Activated T-cell treated with anti-CD3 and anti-CD28 coated beads, Interleukin-2, amount 50 U/mL, for 24 hours (primary cell): ENCODE results near the gene SEMA4D.
A peak's percentile ranks its signal among the peaks of the same experiment; 100 is the strongest.

ENCODE experiments used
- DNase-seq: peaks from one replicate; pipeline ENCODE4 v3.0.0-alpha.2; 2020
- H3K27ac Mint-ChIP-seq: 2 replicates; pipeline ENCODE4 v1.8.0; 2020; ENCODE audit warnings: mild to moderate bottlenecking, mixed read lengths
- H3K27me3 Mint-ChIP-seq: 2 replicates; pipeline ENCODE4 v1.8.0; 2020; ENCODE audit warnings: mixed read lengths
- H3K36me3 Mint-ChIP-seq: 2 replicates; pipeline ENCODE4 v1.8.0; 2020; ENCODE audit warnings: low read depth, mixed read lengths
- H3K4me1 Mint-ChIP-seq: 2 replicates; pipeline ENCODE4 v1.8.0; 2020; ENCODE audit warnings: low read depth, mixed read lengths
- H3K4me3 Mint-ChIP-seq: 2 replicates; pipeline ENCODE4 v1.8.0; 2020; ENCODE audit warnings: mild to moderate bottlenecking, moderate library complexity, mixed read lengths
- H3K9me3 Mint-ChIP-seq: 2 replicates; pipeline ENCODE4 v1.8.0; 2020; ENCODE audit warnings: mixed read lengths

SEMA4D gene

DNA sequence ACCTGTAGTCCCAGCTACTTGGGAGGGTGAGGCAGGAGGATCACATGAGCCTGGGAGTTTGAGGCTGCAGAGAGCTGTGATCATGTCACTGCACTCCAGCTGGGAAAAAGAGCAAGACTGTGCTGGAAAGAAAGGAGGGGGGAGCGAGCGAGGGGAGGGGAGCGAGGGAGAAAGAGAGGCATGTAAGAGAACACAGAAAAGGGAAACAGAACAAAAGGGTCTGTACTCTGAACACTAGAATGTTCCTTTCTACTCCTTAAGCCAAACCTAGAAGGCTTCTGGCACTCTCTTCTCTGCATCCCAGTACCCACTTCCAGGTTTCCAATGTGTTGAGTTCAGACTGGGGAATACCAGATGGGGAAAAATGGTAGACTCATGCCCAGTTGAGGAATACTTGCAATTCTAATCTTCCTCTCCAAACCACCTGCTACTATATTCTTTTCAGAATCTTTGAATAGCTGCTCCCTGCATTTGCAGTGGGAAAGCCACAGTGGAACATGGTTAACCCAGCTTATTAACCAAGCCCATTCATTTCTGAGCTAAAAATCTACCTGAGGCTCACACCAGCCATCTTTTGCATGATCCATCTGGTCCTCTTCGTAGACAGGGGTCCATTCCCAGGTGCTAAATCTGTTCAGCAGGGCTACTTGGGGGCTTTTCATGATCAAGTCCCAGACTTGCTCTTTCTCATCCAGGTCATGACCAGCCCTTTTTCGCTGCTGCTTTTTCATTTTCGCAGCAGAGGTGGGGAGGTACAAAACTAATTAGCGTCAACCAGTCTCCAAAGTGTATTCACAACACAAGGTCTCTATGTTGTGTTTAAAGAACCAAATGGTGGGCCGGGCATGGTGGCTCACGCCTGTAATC is 34.9 kb downstream of the SEMA4D start:
- no peaks in the 10 kb centered on the region for H3K9me3 Mint-ChIP-seq
- H3K4me1 Mint-ChIP-seq: peaks cover 97% of the 10 kb centered on the region
- peak overlapping the region; percentile 99 for H3K27ac Mint-ChIP-seq
- H3K36me3 Mint-ChIP-seq: peaks cover 95% of the 10 kb centered on the region
- no peaks in the 10 kb centered on the region for H3K27me3 Mint-ChIP-seq
- H3K4me3 Mint-ChIP-seq: peak overlapping the region; percentile 77
- DNase-seq: no peak

DNA sequence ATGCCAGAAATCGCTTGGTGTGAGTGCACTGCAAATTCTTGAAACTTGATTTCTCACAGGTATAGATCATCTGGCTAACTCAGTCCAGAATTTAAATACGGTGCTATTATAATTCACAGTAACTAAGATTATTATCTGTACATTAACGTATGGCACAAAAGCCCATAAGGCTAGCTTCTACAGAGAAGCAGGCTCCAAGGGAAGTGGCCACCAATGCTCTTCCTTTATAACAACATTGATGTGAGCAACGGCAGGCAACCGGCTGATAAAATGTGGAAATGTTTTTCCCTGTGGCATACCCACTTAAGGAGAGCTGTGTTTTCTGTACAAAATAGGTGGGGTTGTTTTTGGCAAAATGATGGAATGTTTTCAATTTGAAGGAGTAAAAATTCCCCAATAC is 35.7 kb downstream of the SEMA4D start:
- H3K27me3 Mint-ChIP-seq: no peaks in the 10 kb centered on the region
- H3K27ac Mint-ChIP-seq: peak overlapping the region; percentile 99
- H3K9me3 Mint-ChIP-seq: no peaks in the 10 kb centered on the region
- no peak for DNase-seq
- H3K4me1 Mint-ChIP-seq: peaks cover 97% of the 10 kb centered on the region
- peaks cover 96% of the 10 kb centered on the region for H3K36me3 Mint-ChIP-seq
- peak overlapping the region; percentile 49 for H3K4me3 Mint-ChIP-seq

GRCh38 chr9:89461265-89461664 is 36.6 kb downstream of the SEMA4D start:
- no peak for DNase-seq
- Mint-ChIP-seq H3K9me3 (no peaks in the 10 kb centered on the region), H3K4me3 (peak overlapping the region; percentile 46), H3K27ac (peak overlapping the region; percentile 99), H3K27me3 (no peaks in the 10 kb centered on the region), H3K4me1 (peaks cover 97% of the 10 kb centered on the region), H3K36me3 (peaks cover 96% of the 10 kb centered on the region)

- Mint-ChIP-seq H3K36me3 (peaks cover 96% of the 10 kb centered on the region), H3K9me3 (no peaks in the 10 kb centered on the region), H3K27ac (peak overlapping the region; percentile 99), H3K4me1 (peaks cover 97% of the 10 kb centered on the region), H3K4me3 (peak overlapping the region; percentile 46), H3K27me3 (no peaks in the 10 kb centered on the region)
- DNase-seq: no peak
These were observed 37.4 kb downstream of the SEMA4D start for GRCh38 chr9:89460551-89460950.

DNA sequence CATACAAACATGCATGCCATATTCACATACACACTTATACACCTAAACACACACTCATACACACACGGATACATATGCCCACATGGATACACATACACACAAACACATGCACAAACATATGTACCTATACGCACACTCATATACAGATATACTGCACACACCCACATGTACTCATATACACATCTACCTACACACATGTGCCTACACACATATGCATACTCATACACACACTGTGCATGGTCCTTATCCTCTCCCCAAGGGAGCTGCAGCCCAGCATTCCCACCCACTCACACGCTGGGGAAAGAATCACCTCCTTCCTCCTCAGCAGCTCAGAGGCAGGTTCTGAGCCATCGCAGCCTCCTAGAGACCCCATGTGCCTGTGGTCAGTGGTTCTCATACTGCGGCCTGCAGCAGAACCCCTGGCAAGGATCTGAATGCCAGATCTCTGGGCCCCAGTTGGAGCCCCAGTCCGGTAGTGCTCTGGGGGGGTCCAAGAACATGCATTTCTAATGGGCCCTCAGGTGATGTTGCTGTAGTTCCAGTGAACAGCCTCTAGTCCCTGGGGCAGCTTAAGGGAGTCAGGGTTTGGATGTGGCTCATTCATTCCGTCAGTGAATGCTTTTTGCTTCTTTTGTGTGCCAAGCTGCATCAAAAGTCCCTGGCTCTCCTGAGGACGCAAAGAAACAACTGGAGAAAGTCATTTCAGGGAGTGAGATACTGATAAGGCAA is 39.0 kb downstream of the SEMA4D start:
- no peaks in the 10 kb centered on the region for H3K27me3 Mint-ChIP-seq
- no peak for DNase-seq
- H3K36me3 Mint-ChIP-seq: peaks cover 97% of the 10 kb centered on the region
- H3K4me3 Mint-ChIP-seq: no peak overlapping the region
- H3K27ac Mint-ChIP-seq: peak overlapping the region; percentile 99
- no peaks in the 10 kb centered on the region for H3K9me3 Mint-ChIP-seq
- H3K4me1 Mint-ChIP-seq: peaks cover 97% of the 10 kb centered on the region

DNA sequence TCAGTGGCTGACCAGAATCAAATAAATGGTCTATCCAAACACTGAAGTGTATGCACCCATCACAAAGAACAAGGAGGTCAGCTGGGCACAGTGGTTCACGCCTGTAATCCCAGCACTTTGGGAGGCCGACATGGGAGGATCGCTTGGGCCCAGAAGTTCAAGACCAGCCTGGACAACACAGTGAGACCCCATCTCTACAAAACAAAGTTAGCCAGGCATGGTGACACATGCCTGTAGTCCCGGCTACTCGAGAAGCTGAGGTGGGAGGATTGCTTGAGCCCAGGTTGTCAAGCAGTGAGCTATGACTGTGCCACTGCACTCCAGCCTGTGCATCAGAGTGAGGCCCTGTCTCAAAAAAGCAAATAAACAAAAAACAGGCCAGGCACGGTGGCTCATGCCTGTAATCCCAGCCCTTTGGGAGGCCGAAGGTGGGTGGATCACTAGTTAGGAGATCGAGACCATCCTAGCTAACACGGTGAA is 40.5 kb downstream of the SEMA4D start:
- Mint-ChIP-seq H3K4me3 (peak overlapping the region; percentile 66), H3K27ac (peak overlapping the region; percentile 99), H3K27me3 (no peaks in the 10 kb centered on the region), H3K36me3 (peaks cover 97% of the 10 kb centered on the region), H3K4me1 (peaks cover 95% of the 10 kb centered on the region), H3K9me3 (no peaks in the 10 kb centered on the region)
- DNase-seq: no peak

DNA sequence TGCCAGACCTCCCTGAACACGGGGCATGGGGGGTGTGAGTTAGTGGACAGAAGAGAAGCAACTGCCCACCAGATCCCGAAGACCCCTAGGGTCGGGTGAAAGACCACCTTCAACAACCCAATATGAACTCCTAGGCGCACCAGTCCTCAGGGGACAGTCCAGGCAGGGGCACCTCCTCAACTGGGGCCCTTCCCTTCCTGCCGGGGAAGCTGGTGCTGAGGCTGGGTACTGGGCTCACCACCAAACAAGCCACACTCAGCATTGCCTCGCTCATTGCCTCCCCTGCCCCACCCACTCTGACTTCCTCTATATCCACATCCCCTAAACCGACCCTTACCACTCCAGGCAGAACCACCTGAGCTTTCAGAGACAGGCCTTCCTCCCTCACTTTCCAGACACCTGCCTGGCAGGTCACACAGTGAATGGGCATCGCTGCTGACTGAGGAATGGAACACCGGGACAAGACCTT is 42.5 kb downstream of the SEMA4D start:
- no peak for DNase-seq
- Mint-ChIP-seq H3K27ac (peak overlapping the region; percentile 99), H3K4me1 (peaks cover 96% of the 10 kb centered on the region), H3K27me3 (no peaks in the 10 kb centered on the region), H3K4me3 (peak overlapping the region; percentile 66), H3K9me3 (no peaks in the 10 kb centered on the region), H3K36me3 (peaks cover 99% of the 10 kb centered on the region)

DNA sequence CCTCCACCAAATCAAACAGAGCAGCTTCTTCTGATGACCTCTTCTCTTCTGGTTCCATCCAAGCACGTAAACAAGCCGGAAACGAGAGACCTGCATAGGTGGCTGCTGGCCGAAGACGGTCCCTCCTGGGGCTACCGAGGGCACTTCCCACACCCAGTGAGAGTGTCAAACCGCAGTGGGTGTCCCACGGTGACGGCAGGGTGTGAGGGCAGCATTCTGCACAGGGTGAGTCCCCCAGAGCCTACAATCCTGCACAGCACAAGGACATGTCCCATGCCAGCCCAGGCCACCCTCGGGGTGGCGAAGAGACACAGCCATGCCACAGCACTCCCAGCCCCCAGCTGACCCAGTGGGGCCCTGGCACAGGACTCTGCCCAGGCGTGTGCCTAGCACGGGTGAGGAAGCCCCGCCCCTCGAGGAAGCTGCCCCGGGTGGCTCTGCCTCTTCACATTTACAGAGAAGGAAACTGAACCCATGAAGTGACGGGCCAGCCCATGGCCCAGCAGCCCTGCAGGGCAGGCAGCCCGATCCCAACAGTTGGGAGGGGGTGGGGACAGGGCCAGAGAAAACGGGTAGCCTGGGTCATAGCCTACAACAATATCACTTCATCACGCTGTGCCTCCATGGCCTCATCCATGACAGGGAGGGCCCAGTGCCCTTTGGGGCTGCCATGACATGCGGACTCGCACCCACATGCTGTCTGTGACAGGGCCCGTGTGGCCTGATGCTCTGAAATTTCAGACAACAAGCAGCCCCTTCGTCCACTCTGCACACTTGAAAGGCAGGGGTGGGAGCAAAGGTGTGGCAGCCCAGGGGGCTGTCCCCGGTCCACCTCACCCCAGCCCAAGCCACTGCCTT is 43.2 kb downstream of the SEMA4D start:
- H3K27me3 Mint-ChIP-seq: no peaks in the 10 kb centered on the region
- peak overlapping the region; percentile 66 for H3K4me3 Mint-ChIP-seq
- no peak for DNase-seq
- peaks cover 99% of the 10 kb centered on the region for H3K36me3 Mint-ChIP-seq
- H3K4me1 Mint-ChIP-seq: peaks cover 96% of the 10 kb centered on the region
- H3K9me3 Mint-ChIP-seq: no peaks in the 10 kb centered on the region
- peak overlapping the region; percentile 99 for H3K27ac Mint-ChIP-seq

DNA sequence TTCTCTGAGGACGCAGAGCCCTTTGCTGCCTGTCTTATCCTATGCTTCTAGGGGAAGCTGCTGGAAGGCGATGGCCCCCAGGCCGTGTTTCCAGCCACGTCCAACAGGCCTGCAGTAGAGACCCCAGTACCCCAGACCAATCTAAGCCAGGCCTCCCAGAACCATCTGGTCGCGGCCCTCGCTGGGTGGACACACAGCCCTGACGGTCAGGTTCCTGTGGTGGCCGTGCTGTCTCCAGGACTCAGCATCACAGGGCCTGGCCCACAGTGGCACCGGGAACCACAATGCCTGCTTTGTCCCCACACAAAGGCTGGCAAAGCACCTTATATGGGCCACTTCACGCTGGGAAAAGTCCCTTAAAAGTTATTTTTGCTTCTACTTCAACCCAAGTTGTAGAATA is 44.5 kb downstream of the SEMA4D start:
- DNase-seq: no peak
- no peaks in the 10 kb centered on the region for H3K27me3 Mint-ChIP-seq
- no peak overlapping the region for H3K4me3 Mint-ChIP-seq
- no peaks in the 10 kb centered on the region for H3K9me3 Mint-ChIP-seq
- H3K27ac Mint-ChIP-seq: peak overlapping the region; percentile 99
- peaks cover 100% of the 10 kb centered on the region for H3K36me3 Mint-ChIP-seq
- peaks cover 96% of the 10 kb centered on the region for H3K4me1 Mint-ChIP-seq

DNA sequence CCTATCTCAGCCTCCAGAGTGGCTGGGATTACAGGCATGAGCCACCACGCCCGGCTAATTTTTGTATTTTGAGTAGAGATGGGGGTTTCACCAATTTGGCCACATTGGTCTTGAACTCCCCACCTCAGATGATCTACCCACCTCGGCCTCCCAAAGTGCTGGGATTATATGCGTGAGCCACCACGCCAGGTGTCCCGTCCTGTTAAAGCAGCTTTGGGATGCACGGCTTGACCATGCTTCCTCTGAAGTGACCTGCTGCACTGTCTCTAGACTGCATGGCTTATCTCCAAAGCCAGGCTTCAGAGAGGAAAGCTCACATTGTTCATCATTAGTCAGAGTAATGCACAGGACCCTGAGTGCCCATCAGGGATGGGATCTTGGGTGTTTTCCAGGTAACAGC is 45.4 kb downstream of the SEMA4D start:
- peaks cover 95% of the 10 kb centered on the region for H3K4me1 Mint-ChIP-seq
- H3K4me3 Mint-ChIP-seq: no peak overlapping the region
- H3K36me3 Mint-ChIP-seq: peaks cover 97% of the 10 kb centered on the region
- H3K27me3 Mint-ChIP-seq: no peaks in the 10 kb centered on the region
- H3K27ac Mint-ChIP-seq: peak overlapping the region; percentile 99
- no peak for DNase-seq
- H3K9me3 Mint-ChIP-seq: no peaks in the 10 kb centered on the region

- Mint-ChIP-seq H3K27ac (peak overlapping the region; percentile 99), H3K4me3 (no peak overlapping the region), H3K36me3 (peaks cover 97% of the 10 kb centered on the region), H3K4me1 (peaks cover 95% of the 10 kb centered on the region), H3K9me3 (no peaks in the 10 kb centered on the region), H3K27me3 (no peaks in the 10 kb centered on the region)
- DNase-seq: no peak
These were observed 47.7 kb downstream of the SEMA4D start for GRCh38 chr9:89450213-89450612.

DNA sequence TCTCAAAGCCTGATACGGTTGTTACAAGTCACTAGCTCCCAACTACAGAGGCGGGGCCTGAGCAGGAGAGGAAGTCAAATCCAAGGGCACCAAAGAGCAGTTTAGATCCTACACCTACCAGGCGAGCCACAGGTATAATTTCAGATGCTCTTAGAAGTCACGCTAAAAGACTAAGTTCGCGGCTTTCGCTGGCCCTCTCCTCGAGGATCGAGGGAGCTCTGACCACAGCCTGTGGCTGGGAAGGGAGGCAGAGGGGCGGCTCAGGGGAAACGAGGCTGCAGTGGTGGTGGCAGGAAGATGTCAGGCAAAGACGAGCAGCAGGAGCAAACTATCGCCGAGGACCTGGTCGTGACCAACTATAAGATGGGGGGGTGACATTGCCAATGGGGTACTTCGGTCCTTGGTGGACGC is 48.6 kb downstream of the SEMA4D start:
- DNase-seq: no peak
- Mint-ChIP-seq H3K4me3 (peak overlapping the region; percentile 70), H3K27ac (peak overlapping the region; percentile 99), H3K9me3 (no peaks in the 10 kb centered on the region), H3K36me3 (peaks cover 97% of the 10 kb centered on the region), H3K27me3 (no peaks in the 10 kb centered on the region), H3K4me1 (peaks cover 95% of the 10 kb centered on the region)

DNA sequence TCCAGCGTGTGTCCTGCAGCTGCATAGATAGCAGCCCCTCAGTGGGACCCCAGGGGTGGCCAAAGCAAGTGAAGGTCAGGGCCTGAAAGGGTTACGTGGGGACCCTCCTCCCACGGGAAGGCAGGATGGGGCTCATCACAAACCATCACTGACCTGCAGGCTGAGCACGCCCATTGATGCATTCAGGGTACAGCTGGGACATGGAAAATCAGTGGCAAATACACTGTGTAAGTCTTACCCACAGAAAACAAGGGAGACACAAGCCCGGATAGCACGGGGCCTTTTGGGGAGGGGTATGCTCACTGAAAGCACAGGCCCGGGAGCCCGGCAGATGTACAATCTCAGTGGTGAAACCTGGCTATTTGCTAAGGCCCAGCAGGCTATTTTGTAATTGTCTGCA is 49.1 kb downstream of the SEMA4D start:
- H3K9me3 Mint-ChIP-seq: no peaks in the 10 kb centered on the region
- peak overlapping the region; percentile 99 for H3K27ac Mint-ChIP-seq
- H3K36me3 Mint-ChIP-seq: peaks cover 97% of the 10 kb centered on the region
- no peak for DNase-seq
- H3K27me3 Mint-ChIP-seq: no peaks in the 10 kb centered on the region
- H3K4me3 Mint-ChIP-seq: peak overlapping the region; percentile 70
- H3K4me1 Mint-ChIP-seq: peaks cover 95% of the 10 kb centered on the region

DNA sequence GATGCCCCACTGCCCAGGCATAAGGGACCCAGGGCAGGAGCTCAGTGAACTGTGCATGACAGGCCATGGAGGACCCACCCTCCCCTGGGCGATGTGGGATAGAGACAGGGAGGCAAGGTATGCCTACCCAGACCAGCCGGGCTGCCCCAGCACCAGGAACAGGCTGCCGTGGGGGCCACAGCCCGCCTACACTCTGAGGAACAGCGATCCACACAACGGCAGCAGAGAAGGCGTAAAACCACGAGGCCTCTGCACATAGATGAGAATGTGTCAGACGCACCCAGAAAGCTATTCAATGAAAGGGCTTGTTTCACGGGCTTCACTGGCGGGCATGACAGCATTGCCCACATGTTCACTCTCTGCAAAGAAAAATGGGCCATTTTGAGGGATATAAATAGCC is 49.5 kb downstream of the SEMA4D start:
- Mint-ChIP-seq H3K27ac (peak overlapping the region; percentile 99), H3K36me3 (peaks cover 96% of the 10 kb centered on the region), H3K27me3 (no peaks in the 10 kb centered on the region), H3K9me3 (no peaks in the 10 kb centered on the region), H3K4me1 (peaks cover 96% of the 10 kb centered on the region), H3K4me3 (peak overlapping the region; percentile 70)
- peak; percentile 75 for DNase-seq
